Smooth muscle cell (in vitro differentiated cells): Measurements from ENCODE around the gene GANC. TPM values are rescaled to one million over a fixed set of nuclear protein-coding genes. Genes with fewer than 3 reads are reported as not detected.

Source experiments
- DNase-seq: peaks from one replicate; lab custom pipeline; 2025; ENCODE audit not compliant: unreplicated experiment; lab: John Stamatoyannopoulos, UW
- H2AFZ ChIP-seq: fragments of 200-600 bp; sonication (generic); 2 replicates; pipeline ENCODE4 v1.6.0; 2016; ENCODE audit warnings: antibody characterized with exemption, low read depth, mild to moderate bottlenecking
- H3F3A ChIP-seq: fragments of 200-600 bp; sonication (generic); 2 replicates; pipeline ENCODE4 v1.6.0; 2017; ENCODE audit warnings: antibody characterized with exemption, low read depth
- H3K27ac ChIP-seq: fragments of 200-600 bp; sonication (generic); 2 replicates; pipeline ENCODE4 v1.5.1; 2016; ENCODE audit warnings: low read depth, mild to moderate bottlenecking
- H3K27me3 ChIP-seq: fragments of 200-600 bp; sonication (generic); 2 replicates; pipeline ENCODE4 v1.6.1; 2016; ENCODE audit warnings: low read depth, mild to moderate bottlenecking
- H3K36me3 ChIP-seq: fragments of 200-600 bp; sonication (generic); 2 replicates; pipeline ENCODE4 v1.5.1; 2016; ENCODE audit warnings: low read depth
- H3K4me1 ChIP-seq: fragments of 200-600 bp; sonication (generic); 2 replicates; pipeline ENCODE4 v1.5.1; 2016; ENCODE audit warnings: low read depth
- H3K4me2 ChIP-seq: fragments of 200-600 bp; sonication (generic); 2 replicates; pipeline ENCODE4 v1.6.0; 2016; ENCODE audit warnings: mild to moderate bottlenecking
- H3K4me3 ChIP-seq: fragments of 200-600 bp; sonication (generic); 2 replicates; pipeline ENCODE4 v1.5.1; 2016; ENCODE audit warnings: mild to moderate bottlenecking
- H3K79me2 ChIP-seq: fragments of 200-600 bp; sonication (generic); 2 replicates; pipeline ENCODE4 v1.6.0; 2016; ENCODE audit warnings: low read depth, mild to moderate bottlenecking
- H3K9ac ChIP-seq: fragments of 200-600 bp; sonication (generic); 2 replicates; pipeline ENCODE4 v1.6.0; 2016; ENCODE audit warnings: low read depth
- H3K9me3 ChIP-seq: fragments of 200-600 bp; sonication (generic); replicated peaks from 2 replicates; pipeline ENCODE4 v1.5.1; 2016; ENCODE audit warnings: low read depth
- H4K20me1 ChIP-seq: fragments of 200-600 bp; sonication (generic); 2 replicates; pipeline ENCODE4 v1.6.0; 2016; ENCODE audit warnings: low read depth
- CTCF ChIP-seq: fragments of 200-600 bp; sonication (generic); IDR thresholded peaks from 2 replicates; pipeline ENCODE4 v1.5.1; 2017; ENCODE audit warnings: borderline replicate concordance, mild to moderate bottlenecking, antibody characterized with exemption; ENCODE audit not compliant: insufficient read depth, poor library complexity, severe bottlenecking
- WGBS: methylation state at CpG from one replicate; pipeline ENCODE4 v1.1.7; 2016; ENCODE audit warnings: low lambda C conversion rate; 5-methylcytosine and 5-hydroxymethylcytosine counted together
- polyA plus RNA-seq: library from polyadenylated mRNA; unstranded; fragments of >200 nt; fragmentation: Nextera tagmentation; extraction: Ambion mirVana; gene quantifications from 2 replicates; pipeline ENCODE4 v1.2.1, GENCODE V29; 2016
- total RNA-seq: library from RNA; depleted of rRNA; stranded (reverse); fragments of >200 nt; gene quantifications from 2 replicates; pipeline ENCODE4 v1.2.3, GENCODE V29; 2014

The GANC gene
- total and polyA plus RNA-seq, 2 experiments from 2014 or later = 12.6 to 13.1 TPM

GRCh38 chr15:42364529-42364928 lies 91.5 kb downstream of the GANC start:
- Histone ChIP-seq H3K4me2 (no peak overlapping the region), H3K9me3 (no peaks in the 10 kb centered on the region), H3K27ac (no peak overlapping the region), H3K27me3 (no peaks in the 10 kb centered on the region), H4K20me1 (no peaks in the 10 kb centered on the region), H2AFZ (no peak overlapping the region), H3K4me3 (no peak overlapping the region), H3K9ac (no peak overlapping the region), H3K36me3 (no peaks in the 10 kb centered on the region), H3F3A (no peaks in the 10 kb centered on the region), H3K4me1 (no peaks in the 10 kb centered on the region), H3K79me2 (no peaks in the 10 kb centered on the region)
- TF ChIP-seq CTCF = no peak
- 59% methylated on average over 1 of the region's 1 CpG for WGBS
- no peak for DNase-seq

GRCh38 chr15:42365921-42366550 lies 93.0 kb downstream of the GANC start:
- Histone ChIP-seq H4K20me1 (no peaks in the 10 kb centered on the region), H3K4me3 (no peak overlapping the region), H3K27ac (no peak overlapping the region), H3K79me2 (no peaks in the 10 kb centered on the region), H2AFZ (no peak overlapping the region), H3K27me3 (no peaks in the 10 kb centered on the region), H3K9ac (no peak overlapping the region), H3K4me2 (no peak overlapping the region), H3F3A (no peaks in the 10 kb centered on the region), H3K36me3 (no peaks in the 10 kb centered on the region), H3K9me3 (no peaks in the 10 kb centered on the region), H3K4me1 (no peaks in the 10 kb centered on the region)
- TF ChIP-seq CTCF = no peak
- WGBS = 87% methylated on average over 5 of the region's 5 CpGs
- no peak for DNase-seq

- Histone ChIP-seq H3K4me1 (no peaks in the 10 kb centered on the region), H3K9me3 (no peaks in the 10 kb centered on the region), H3K79me2 (no peaks in the 10 kb centered on the region), H3K27me3 (no peaks in the 10 kb centered on the region), H3K4me3 (no peak overlapping the region), H3K36me3 (no peaks in the 10 kb centered on the region), H3K4me2 (no peak overlapping the region), H3F3A (no peaks in the 10 kb centered on the region), H3K9ac (no peak overlapping the region), H2AFZ (no peak overlapping the region), H3K27ac (no peak overlapping the region), H4K20me1 (no peaks in the 10 kb centered on the region)
- DNase-seq = no peak
- TF ChIP-seq CTCF = no peak
- 91% methylated on average over 5 of the region's 5 CpGs for WGBS
These were observed 94.0 kb downstream of the GANC start for GRCh38 chr15:42367041-42367440.

GRCh38 chr15:42368096-42368495 lies 95.1 kb downstream of the GANC start:
- 75% methylated on average over 3 of the region's 3 CpGs for WGBS
- no peaks in the 10 kb centered on the region for H3K36me3 ChIP-seq

More at GRCh38 chr15:42368096-42368495, 95.1 kb downstream of the GANC start:
- Histone ChIP-seq H3K79me2 (no peaks in the 10 kb centered on the region), H2AFZ (no peak overlapping the region), H3K4me1 (no peaks in the 10 kb centered on the region), H3K9me3 (no peaks in the 10 kb centered on the region), H3K27me3 (no peaks in the 10 kb centered on the region), H3K27ac (no peak overlapping the region), H3K9ac (no peak overlapping the region), H3K4me2 (no peak overlapping the region), H3K4me3 (no peak overlapping the region), H3F3A (no peaks in the 10 kb centered on the region), H4K20me1 (no peaks in the 10 kb centered on the region)
- TF ChIP-seq CTCF = no peak
- no peak for DNase-seq
